Measurements from ENCODE around the gene GRIN2D.

- TF ChIP-seq, protein P1, sequence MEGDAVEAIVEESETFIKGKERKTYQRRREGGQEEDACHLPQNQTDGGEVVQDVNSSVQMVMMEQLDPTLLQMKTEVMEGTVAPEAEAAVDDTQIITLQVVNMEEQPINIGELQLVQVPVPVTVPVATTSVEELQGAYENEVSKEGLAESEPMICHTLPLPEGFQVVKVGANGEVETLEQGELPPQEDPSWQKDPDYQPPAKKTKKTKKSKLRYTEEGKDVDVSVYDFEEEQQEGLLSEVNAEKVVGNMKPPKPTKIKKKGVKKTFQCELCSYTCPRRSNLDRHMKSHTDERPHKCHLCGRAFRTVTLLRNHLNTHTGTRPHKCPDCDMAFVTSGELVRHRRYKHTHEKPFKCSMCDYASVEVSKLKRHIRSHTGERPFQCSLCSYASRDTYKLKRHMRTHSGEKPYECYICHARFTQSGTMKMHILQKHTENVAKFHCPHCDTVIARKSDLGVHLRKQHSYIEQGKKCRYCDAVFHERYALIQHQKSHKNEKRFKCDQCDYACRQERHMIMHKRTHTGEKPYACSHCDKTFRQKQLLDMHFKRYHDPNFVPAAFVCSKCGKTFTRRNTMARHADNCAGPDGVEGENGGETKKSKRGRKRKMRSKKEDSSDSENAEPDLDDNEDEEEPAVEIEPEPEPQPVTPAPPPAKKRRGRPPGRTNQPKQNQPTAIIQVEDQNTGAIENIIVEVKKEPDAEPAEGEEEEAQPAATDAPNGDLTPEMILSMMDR (tag by site-specific recombination; IDR thresholded peaks at IDR 0.05): no peak
- TF ChIP-seq ZNF362 (tag by site-specific recombination; IDR thresholded peaks at IDR 0.05) (no peak), YY1 (tag by site-specific recombination; IDR thresholded peaks at IDR 0.05) (no peak), ZBTB8A (tag by site-specific recombination; IDR thresholded peaks at IDR 0.05) (no peak), ZNF76 (tag by site-specific recombination; IDR thresholded peaks at IDR 0.05; ENCODE audit: borderline replicate concordance, low read depth) (no peak), ZBTB21 (tag by site-specific recombination; IDR thresholded peaks at IDR 0.05) (no peak), ZBTB26 (tag by site-specific recombination; optimal IDR thresholded peaks at IDR 0.05) (no peak), ZNF19 (tag by site-specific recombination; IDR thresholded peaks at IDR 0.05; ENCODE audit: low read depth) (no peak), ZBTB11 (tag by site-specific recombination; conservative IDR thresholded peaks at IDR 0.05; ENCODE audit: low read depth) (no peak), ZNF530 (tag by site-specific recombination; IDR thresholded peaks at IDR 0.05; ENCODE audit: low read depth) (no peak)
Measured at GRCh38 chr19:48398375-48399235, 5.1 kb downstream of the GRIN2D start.
